ENCODE results near the gene ZBTB20.
A peak's percentile ranks its signal among the peaks of the same experiment; 100 is the strongest.

The ZBTB20 gene

DNA sequence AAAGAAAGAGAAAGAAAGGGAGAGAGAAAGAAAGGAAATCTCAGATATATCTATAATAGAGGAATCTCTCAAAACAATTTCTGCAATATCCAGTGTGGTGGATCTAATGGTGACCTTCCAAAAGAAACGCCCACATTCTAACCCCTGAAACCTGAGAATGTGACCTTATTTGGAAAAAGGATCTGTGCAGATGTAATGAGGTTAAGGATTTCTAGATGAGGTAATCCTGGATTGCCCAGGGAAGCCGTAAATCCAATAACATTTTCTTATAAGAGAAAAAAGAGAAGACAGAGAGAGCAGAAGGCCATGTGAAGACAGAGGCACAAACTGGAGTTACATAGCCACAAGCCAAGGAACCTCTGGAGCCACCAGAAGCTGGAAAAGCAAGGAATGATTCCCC, 307.6 kb downstream of the ZBTB20 start:
- H3K27me3 ChIP-seq, result no peaks in the 10 kb centered on the region
- H3K4me3 ChIP-seq (ENCODE audit: low read depth, low read length), result no peak overlapping the region
- no peaks in the 10 kb centered on the region for H3K36me3 ChIP-seq
- H3K9me3 ChIP-seq, result no peaks in the 10 kb centered on the region
- DNase-seq, result no peak
- peaks cover 3% of the 10 kb centered on the region for H3K4me1 ChIP-seq
- TF ChIP-seq, protein P1, sequence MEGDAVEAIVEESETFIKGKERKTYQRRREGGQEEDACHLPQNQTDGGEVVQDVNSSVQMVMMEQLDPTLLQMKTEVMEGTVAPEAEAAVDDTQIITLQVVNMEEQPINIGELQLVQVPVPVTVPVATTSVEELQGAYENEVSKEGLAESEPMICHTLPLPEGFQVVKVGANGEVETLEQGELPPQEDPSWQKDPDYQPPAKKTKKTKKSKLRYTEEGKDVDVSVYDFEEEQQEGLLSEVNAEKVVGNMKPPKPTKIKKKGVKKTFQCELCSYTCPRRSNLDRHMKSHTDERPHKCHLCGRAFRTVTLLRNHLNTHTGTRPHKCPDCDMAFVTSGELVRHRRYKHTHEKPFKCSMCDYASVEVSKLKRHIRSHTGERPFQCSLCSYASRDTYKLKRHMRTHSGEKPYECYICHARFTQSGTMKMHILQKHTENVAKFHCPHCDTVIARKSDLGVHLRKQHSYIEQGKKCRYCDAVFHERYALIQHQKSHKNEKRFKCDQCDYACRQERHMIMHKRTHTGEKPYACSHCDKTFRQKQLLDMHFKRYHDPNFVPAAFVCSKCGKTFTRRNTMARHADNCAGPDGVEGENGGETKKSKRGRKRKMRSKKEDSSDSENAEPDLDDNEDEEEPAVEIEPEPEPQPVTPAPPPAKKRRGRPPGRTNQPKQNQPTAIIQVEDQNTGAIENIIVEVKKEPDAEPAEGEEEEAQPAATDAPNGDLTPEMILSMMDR (IDR thresholded peaks at IDR 0.05; ENCODE audit: low read depth, low read length), result no peak

- H3K9me3 ChIP-seq, result no peaks in the 10 kb centered on the region
- H3K36me3 ChIP-seq, result no peaks in the 10 kb centered on the region
- no peak for DNase-seq
- no peaks in the 10 kb centered on the region for H3K27me3 ChIP-seq
- no peak overlapping the region for H3K4me3 ChIP-seq (ENCODE audit: low read depth, low read length)
- peaks cover 3% of the 10 kb centered on the region for H3K4me1 ChIP-seq
- TF ChIP-seq, protein P1 (IDR thresholded peaks at IDR 0.05; ENCODE audit: low read depth, low read length), result no peak
Measured at GRCh38 chr3:114838025-114838424, 309.1 kb downstream of the ZBTB20 start.

GRCh38 chr3:114834175-114834940, 312.7 kb downstream of the ZBTB20 start:
- peak overlapping the region; percentile 27; the same call in 1 of the 2 replicates for H3K4me3 ChIP-seq (ENCODE audit: low read depth, low read length)
- no peaks in the 10 kb centered on the region for H3K27me3 ChIP-seq
- TF ChIP-seq, protein P1 (IDR thresholded peaks at IDR 0.05; ENCODE audit: low read depth, low read length), result no peak
- DNase-seq, result peak; percentile 44
- peaks cover 3% of the 10 kb centered on the region for H3K4me1 ChIP-seq
- H3K9me3 ChIP-seq, result no peaks in the 10 kb centered on the region
- H3K36me3 ChIP-seq, result no peaks in the 10 kb centered on the region

GRCh38 chr3:114831861-114832260, 315.2 kb downstream of the ZBTB20 start:
- Histone ChIP-seq H3K4me1 (peaks cover 3% of the 10 kb centered on the region), H3K36me3 (no peaks in the 10 kb centered on the region), H3K9me3 (no peaks in the 10 kb centered on the region), H3K4me3 (ENCODE audit: low read depth, low read length) (no peak overlapping the region), H3K27me3 (no peaks in the 10 kb centered on the region)
- DNase-seq, result no peak
- TF ChIP-seq, protein P1 (IDR thresholded peaks at IDR 0.05; ENCODE audit: low read depth, low read length), result no peak

- Histone ChIP-seq H3K4me1 (no peaks in the 10 kb centered on the region; the same call in none of the 2 replicates), H3K27me3 (no peaks in the 10 kb centered on the region), H3K9me3 (no peaks in the 10 kb centered on the region), H3K36me3 (no peaks in the 10 kb centered on the region), H3K4me3 (ENCODE audit: low read depth, low read length) (no peak overlapping the region)
- no peak for DNase-seq
- TF ChIP-seq, protein P1 (IDR thresholded peaks at IDR 0.05; ENCODE audit: low read depth, low read length), result no peak
Measured at GRCh38 chr3:114830652-114831051, 316.4 kb downstream of the ZBTB20 start.

DNA sequence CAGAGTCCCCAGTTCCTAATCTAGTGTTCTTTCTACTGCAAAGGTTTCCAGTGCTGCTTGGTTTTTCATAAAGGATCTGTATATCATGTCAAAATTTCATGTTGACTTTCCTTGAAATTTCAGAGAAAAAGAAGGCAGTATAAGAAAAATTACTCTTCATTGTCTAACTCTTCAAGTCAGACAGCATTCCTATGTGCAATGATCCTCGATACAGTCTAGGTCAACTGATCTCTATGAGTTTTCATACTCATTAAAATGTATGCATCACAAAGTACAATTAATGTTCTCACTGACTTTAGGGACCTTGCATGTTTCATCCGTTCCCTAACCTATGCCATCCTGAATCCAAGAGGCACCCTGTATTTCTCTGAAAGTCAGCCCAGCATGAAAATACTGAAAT, 317.3 kb downstream of the ZBTB20 start:
- TF ChIP-seq, protein P1 (IDR thresholded peaks at IDR 0.05; ENCODE audit: low read depth, low read length), result no peak
- H3K4me1 ChIP-seq, result no peaks in the 10 kb centered on the region; the same call in 1 of the 2 replicates
- no peaks in the 10 kb centered on the region for H3K27me3 ChIP-seq
- no peaks in the 10 kb centered on the region for H3K9me3 ChIP-seq
- no peak overlapping the region for H3K4me3 ChIP-seq (ENCODE audit: low read depth, low read length)
- H3K36me3 ChIP-seq, result no peaks in the 10 kb centered on the region
- DNase-seq, result no peak
